ENCODE data around the gene SCRN2. TPM values are rescaled to one million over a fixed set of nuclear protein-coding genes. Genes with fewer than 3 reads are reported as not detected.

Gene SCRN2
- polyA plus RNA-seq, 6 donors from 2014 or later = 20.0 to 35.5 (median 23.5) TPM

DNA sequence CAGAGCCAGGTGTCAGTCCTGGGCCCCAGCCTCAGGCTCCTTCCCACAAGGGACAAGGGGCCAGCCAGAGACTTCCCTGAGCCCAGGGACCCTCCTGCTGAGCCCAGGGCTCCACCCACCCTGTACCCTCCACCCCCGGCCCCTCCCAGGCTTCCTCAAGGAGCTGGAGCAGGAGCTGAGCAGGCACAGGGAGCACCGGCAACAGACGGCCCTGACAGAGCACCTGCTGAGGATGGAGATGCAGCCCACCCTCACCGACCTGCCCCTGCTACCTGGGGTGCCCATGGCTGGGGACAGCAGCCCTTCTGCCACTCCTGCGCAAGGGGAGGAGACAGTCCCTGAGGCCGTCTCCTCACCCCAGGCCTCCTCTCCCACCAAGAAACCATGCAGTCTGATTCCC, 4.5 kb downstream of the SCRN2 start:
- Mint-ChIP-seq H3K9me3 (no peaks in the 10 kb centered on the region), H3K27ac (no peak overlapping the region), H3K27me3 (no peaks in the 10 kb centered on the region), H3K36me3 (no peaks in the 10 kb centered on the region), H3K4me1 (peaks cover 28 to 39% (median 28%) of the 10 kb centered on the region in 3 donors), H3K4me3 (no peak overlapping the region)
- ATAC-seq (ENCODE audit: low read depth in 2 of 2) = no peak
- no peak for DNase-seq

DNA sequence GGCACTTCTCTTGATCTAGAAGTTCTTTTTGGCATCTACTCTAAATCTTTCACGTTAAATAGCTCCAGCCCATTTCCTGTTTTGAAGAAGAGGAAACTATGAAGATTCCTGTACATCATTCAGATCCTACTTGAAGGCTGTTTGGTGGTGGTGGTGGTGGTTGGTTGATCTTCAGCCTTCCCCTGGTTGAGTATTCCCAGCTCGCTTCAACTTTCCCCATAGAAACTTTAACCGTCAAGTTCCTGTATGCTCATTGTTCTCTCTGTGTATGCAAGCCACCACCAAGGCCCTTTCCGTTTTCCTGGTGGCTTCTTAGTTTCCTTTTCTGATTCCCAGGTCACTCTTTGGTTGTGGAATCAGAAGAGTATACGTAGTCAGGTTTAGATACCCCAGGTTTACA, 6.3 kb downstream of the SCRN2 start:
- DNase-seq = no peak
- no peak for ATAC-seq (ENCODE audit: low read depth in 2 of 2)
- H3K27ac Mint-ChIP-seq = peak overlapping the region in 2 of 6 donors; percentile 53 to 84
- no peaks in the 10 kb centered on the region for H3K27me3 Mint-ChIP-seq
- H3K9me3 Mint-ChIP-seq = no peaks in the 10 kb centered on the region
- no peaks in the 10 kb centered on the region for H3K36me3 Mint-ChIP-seq
- peak overlapping the region in 2 of 8 donors; percentile 55 to 70 for H3K4me3 Mint-ChIP-seq
- peaks cover 19 to 36% (median 32%) of the 10 kb centered on the region in 3 donors for H3K4me1 Mint-ChIP-seq

DNA sequence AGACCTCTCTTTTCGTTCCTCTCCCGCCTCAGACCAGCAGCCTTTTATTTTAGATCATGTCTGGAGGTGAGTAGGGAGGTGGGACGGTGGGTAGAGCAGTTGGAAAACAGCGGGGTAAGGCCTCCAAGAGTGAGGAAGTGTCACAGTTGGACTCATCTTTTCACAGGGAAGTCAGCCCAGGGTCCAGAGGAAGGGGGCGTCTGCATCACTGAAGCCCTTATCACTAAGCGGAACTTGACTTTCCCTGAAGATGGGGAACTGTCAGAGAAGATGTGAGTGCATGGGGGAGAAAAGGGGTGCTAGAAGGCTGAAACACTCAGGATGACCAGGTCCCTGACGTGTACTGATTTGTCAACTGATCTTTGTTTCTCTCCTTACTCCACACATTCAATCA, 9.1 kb downstream of the SCRN2 start:
- Mint-ChIP-seq H3K27me3 (no peaks in the 10 kb centered on the region), H3K27ac (peak overlapping the region; percentile 70 to 97 (median 94)), H3K4me3 (peak overlapping the region; percentile 91 to 98 (median 95)), H3K36me3 (peaks cover 0 to 8% of the 10 kb centered on the region in 2 donors), H3K4me1 (peaks cover 17 to 39% (median 30%) of the 10 kb centered on the region in 3 donors), H3K9me3 (no peaks in the 10 kb centered on the region)
- DNase-seq = peak; percentile 8
- ATAC-seq (ENCODE audit: low read depth in 2 of 2) = peak; percentile 4 to 16

DNA sequence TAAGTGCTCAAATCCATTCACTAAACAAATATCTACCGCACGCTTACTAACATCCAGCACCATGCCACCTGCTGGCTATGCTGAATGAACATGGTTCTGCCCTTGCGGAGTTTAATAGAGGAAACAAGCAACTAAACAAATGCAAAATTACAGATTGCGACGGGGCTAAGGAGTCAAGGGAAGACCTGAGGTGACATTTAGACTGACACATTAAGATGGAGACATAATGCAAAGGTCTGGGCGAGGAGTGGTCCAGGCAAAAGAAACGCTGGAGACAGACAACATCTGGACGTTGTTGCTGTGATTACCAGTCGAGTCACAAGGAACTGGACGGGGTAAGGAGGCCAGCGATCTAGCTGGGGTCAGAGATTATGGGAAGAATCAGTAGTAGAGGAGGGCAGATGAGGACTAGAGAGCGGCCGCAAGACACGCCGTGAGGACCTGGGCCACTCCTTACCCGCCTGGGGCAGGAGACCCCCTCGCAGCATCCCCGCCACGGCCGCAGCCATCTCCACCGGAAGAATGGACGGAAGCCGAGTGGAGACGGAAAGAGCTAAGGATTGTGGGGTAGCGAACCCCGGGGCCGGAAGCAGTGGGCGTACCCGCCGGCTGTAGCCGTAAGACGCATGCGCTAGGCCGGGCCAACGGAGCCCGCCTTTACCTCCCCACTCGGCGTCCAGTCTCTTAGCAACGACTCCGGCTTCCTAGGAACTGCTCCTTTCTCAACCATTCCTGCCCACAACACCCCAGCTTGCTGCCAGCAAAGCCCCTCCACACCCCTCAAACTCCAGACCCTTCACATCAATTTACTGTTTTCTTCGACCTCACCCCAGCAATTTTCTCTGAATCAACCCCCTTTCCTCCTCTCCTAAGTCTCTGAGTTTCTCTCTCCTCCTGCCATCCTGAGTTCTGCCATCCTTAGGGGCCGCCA, 9.8 kb downstream of the SCRN2 start, which contains the start of the genes LRRC46 and MRPL10:
Gene LRRC46, plus strand, starts transcription at position 668 of the 931 bp plus-strand sequence. CDS start 320 bp downstream, outside the sequence.
Gene MRPL10, minus strand, starts transcription at position 539 of the 931 bp plus-strand sequence. Its CDS starts 30 bp downstream, at position 509.
- ATAC-seq (ENCODE audit: low read depth in 2 of 2) (peak; percentile 92 to 97), DNase-seq (peak; percentile 89)
- peak within 1 kb of the TSS; percentile 92 to 97 (median 94) for H3K27ac Mint-ChIP-seq
- H3K4me3 Mint-ChIP-seq = peak within 1 kb of the TSS; percentile 91 to 98 (median 95)
- peaks cover 0 to 8% of the 10 kb centered on the region in 2 donors for H3K36me3 Mint-ChIP-seq
- no peaks in the 10 kb centered on the region for H3K9me3 Mint-ChIP-seq
- no peaks in the 10 kb centered on the region for H3K27me3 Mint-ChIP-seq
- peaks cover 19 to 39% (median 30%) of the 10 kb centered on the region in 3 donors for H3K4me1 Mint-ChIP-seq

DNA sequence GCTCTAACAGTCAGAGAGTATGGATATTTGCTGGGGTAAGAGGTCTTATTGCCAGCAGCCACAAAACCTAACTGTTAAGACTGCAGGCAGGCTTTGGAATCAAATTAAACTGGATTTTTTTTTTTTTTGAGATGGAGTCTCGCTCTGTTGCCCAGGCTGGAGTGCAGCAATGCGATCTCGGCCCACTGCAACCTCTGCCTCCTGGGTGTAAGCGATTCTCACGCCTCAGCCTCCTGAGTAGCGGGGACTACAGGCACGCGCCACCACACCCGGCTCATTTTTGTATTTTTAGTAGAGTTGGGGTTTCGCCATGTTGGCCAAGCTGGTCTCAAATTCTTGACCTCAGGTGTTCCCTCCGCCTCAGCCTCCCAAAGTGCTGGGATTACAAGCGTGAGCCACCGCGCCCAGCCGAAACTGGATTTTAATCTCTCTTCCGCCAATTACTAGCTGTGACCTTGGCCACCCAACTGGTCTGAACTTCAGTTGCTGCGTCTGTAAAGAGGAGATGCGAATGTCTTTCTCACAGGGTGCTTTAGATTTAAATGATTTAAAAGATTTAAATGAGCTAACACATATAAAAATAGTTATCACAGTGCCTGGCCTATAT, 10.6 kb downstream of the SCRN2 start:
- peak overlapping the region in 3 of 6 donors; percentile 92 to 97 (median 97) for H3K27ac Mint-ChIP-seq
- H3K27me3 Mint-ChIP-seq = no peaks in the 10 kb centered on the region
- peaks cover 0 to 11% of the 10 kb centered on the region in 2 donors for H3K36me3 Mint-ChIP-seq
- no peaks in the 10 kb centered on the region for H3K9me3 Mint-ChIP-seq
- H3K4me1 Mint-ChIP-seq = peaks cover 21 to 34% (median 30%) of the 10 kb centered on the region in 3 donors
- no peak for ATAC-seq (ENCODE audit: low read depth in 2 of 2)
- peak overlapping the region; percentile 91 to 98 (median 95) for H3K4me3 Mint-ChIP-seq
- DNase-seq = no peak

DNA sequence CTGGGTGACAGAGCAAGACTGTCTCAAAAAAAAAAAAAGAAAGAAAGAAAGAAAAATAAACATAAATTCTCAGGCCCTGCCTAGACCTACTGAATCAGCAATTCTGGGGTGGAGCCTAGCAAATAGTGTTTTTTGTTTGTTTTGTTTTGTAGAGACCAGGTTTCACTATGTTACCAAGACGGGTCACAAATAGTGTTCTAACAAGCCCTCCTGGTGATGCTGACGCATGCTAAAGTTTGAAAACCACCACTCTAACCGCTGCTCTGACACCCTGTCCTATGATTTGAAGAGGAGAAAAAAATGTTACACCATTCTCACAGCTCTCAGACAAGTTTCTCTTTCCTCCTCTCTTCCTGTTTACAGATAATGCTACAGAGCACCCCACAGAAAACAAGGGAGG, 11.2 kb downstream of the SCRN2 start:
- Mint-ChIP-seq H3K27me3 (no peaks in the 10 kb centered on the region), H3K4me1 (peaks cover 21 to 33% (median 30%) of the 10 kb centered on the region in 3 donors), H3K9me3 (no peaks in the 10 kb centered on the region), H3K27ac (peak overlapping the region in 3 of 6 donors; percentile 42 to 72 (median 69)), H3K4me3 (peak overlapping the region in 6 of 8 donors; percentile 84 to 97 (median 95)), H3K36me3 (peaks cover 0 to 16% of the 10 kb centered on the region in 2 donors)
- ATAC-seq (ENCODE audit: low read depth in 2 of 2) (no peak), DNase-seq (no peak)

DNA sequence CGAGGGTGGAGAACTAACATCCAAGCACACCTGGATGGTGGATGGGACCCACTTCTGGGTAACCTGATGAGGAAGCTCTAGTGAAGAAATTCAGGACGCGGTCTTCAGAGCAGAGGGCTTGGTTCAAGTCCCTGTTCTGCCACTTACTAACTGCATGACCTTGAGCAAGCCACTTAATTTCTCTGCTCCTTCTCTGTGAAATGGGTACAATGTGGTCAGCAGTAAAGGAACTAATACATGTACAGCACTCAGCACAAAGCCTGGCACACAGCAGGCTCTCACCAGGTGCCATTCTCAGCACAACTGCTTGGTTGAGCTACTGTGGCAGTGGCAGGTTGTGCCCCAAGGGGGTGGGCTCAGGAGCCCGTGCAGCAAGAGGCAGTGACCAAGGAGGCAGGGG, 17.6 kb downstream of the SCRN2 start:
- Mint-ChIP-seq H3K4me3 (peak overlapping the region in 4 of 8 donors; percentile 29 to 74 (median 50)), H3K9me3 (no peaks in the 10 kb centered on the region), H3K27ac (peak overlapping the region in 1 of 6 donors; percentile 76), H3K27me3 (no peaks in the 10 kb centered on the region), H3K4me1 (peaks cover 23 to 33% (median 28%) of the 10 kb centered on the region in 3 donors), H3K36me3 (peaks cover 0 to 21% of the 10 kb centered on the region in 2 donors)
- no peak for DNase-seq
- ATAC-seq (ENCODE audit: low read depth in 2 of 2) = no peak

DNA sequence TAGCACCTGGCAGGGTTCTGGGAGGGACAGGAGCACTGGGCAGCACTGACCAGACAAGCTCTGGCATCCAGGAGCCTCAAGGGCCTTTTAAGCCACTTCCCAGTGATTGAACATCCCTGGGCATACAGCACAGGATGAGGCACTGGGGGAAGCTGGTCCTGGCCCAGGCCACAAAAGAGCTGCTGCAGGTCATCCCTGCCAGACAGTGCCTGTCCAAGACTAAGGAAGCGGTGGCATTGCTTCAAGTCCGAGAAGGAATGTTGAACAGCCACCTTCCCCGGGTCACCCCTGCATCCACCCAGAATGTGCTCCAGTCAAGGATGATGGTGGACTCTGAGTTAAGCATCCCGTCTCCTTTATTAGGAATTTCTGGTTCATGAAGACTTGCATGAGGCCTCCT, 18.3 kb downstream of the SCRN2 start:
- Mint-ChIP-seq H3K4me1 (peaks cover 23 to 33% (median 28%) of the 10 kb centered on the region in 3 donors), H3K4me3 (peak overlapping the region in 3 of 8 donors; percentile 39 to 97 (median 91)), H3K36me3 (peaks cover 2 to 19% of the 10 kb centered on the region in 2 donors), H3K27ac (peak overlapping the region in 1 of 6 donors; percentile 6), H3K9me3 (no peaks in the 10 kb centered on the region), H3K27me3 (no peaks in the 10 kb centered on the region)
- no peak for DNase-seq
- ATAC-seq (ENCODE audit: low read depth in 2 of 2) = no peak

DNA sequence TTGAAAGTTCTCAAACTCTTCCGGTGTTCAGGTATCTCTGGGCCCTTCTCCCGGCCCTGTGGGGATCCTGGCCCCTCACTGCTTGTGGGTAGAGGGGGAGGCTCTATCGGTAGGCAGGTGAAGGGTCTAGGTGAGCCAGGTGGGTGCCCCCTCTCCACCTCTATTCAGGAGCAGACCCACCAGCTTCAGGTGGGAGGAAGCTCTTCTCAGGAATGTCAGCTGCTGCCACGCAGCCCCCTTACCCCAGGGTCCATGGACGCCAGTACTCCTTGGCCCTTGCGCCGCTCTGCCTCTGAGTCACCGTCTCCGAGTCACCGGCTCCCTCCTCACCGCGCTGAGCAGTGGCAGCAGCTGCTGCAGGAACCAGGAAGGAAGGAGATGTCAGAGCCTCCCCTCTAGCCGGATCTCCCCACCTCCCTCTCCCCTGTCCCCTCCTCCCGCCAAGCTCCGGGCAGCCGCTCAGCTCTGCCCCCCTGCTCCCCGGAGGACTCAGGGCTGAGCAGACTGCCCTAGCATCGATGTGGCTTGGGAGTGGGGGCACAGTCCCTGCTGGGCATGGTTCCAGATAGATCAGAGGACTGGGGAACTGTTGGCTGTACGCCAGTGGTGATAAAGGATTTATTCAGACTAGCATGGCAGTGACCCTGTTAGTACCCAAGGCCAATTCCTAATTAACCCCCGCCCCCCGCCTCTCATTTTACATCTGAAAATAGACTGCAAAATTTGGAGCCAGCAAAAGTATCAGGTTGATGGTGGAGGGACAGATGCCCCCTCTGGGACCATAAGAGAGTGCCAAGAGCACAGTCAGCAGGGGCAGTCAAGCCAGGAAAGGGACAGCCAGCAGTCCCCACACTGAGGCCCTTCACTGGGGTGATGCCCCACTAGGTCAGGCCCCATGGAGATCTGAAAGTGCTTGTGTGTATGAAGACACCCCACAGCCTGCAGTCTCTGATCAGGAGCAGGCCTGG, 19.4 kb downstream of the SCRN2 start, which contains the start of gene OSBPL7:
Gene OSBPL7, minus strand, starts transcription at position 371 of the 968 bp plus-strand sequence. CDS start 1,516 bp downstream, outside the sequence.
- peaks cover 23 to 33% (median 28%) of the 10 kb centered on the region in 3 donors for H3K4me1 Mint-ChIP-seq
- no peaks in the 10 kb centered on the region for H3K27me3 Mint-ChIP-seq
- H3K4me3 Mint-ChIP-seq = peak within 1 kb of the TSS; percentile 91 to 99 (median 98)
- ATAC-seq (ENCODE audit: low read depth in 2 of 2) (peak; percentile 96 to 97), DNase-seq (peak; percentile 66)
- H3K36me3 Mint-ChIP-seq = peaks cover 5 to 27% of the 10 kb centered on the region in 2 donors
- peak within 1 kb of the TSS; percentile 83 to 92 (median 87) for H3K27ac Mint-ChIP-seq
- H3K9me3 Mint-ChIP-seq = no peaks in the 10 kb centered on the region

DNA sequence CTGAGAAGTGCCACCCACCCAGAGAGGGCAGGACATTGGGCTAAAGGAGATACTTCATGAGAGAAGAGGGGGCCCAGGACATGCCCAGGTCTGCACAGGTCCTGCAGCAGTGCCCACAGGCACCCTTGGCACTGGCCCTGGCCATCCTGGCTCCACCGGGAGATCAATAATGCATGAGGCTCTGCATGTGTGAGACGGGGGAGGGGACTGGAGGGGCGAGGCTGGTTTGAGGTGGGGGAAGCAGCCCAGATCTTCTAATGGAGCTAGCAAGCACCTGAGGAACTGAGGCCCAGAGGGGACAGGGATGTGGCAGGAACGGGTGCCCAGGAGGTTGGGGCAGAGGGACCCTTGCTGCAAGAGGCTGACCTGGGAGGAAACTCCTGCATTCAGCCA, 20.0 kb downstream of the SCRN2 start:
- H3K4me1 Mint-ChIP-seq = peaks cover 23 to 33% (median 23%) of the 10 kb centered on the region in 3 donors
- H3K9me3 Mint-ChIP-seq = no peaks in the 10 kb centered on the region
- H3K36me3 Mint-ChIP-seq = peaks cover 5 to 31% of the 10 kb centered on the region in 2 donors
- DNase-seq (no peak), ATAC-seq (ENCODE audit: low read depth in 2 of 2) (no peak)
- no peaks in the 10 kb centered on the region for H3K27me3 Mint-ChIP-seq
- H3K27ac Mint-ChIP-seq = peak overlapping the region in 5 of 6 donors; percentile 63 to 92 (median 88)
- peak overlapping the region; percentile 91 to 99 (median 98) for H3K4me3 Mint-ChIP-seq

DNA sequence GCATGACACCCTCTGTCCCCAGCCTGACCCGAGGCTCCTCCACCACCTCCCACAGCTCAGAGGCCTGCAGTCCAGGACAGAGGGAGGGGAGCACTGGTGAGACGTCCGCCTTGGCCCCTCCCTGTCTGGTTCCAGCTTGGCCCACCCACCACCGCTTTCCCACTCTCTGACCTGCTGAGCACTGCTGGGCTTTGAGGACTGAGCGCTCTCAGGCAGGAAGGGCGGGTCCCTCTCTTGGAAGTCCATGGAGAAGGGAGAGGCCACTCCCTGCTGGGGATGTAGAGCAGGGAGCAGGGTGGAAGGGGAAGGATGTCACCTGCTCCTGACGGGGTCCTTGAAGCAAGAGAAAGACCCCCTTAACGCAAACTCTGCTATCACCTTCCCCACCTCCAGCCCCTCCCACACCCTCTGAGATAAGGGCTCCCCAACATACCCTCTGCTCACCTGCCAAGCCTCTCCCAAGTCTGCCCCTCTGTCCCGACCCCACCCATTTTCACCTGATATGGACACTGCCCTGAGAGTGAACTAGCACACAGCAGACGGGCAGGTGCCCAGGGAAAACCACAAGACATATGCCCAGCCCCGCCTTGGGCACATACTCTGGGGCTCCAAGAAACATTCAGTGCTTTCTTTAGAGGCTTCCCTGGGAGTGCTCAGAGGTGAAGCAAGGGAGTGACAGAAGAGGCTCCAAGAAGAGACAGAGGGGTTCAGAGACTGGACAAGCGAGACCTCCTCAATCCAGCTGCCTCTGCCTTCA, 20.9 kb downstream of the SCRN2 start:
- ATAC-seq (ENCODE audit: low read depth in 2 of 2) = no peak
- peaks cover 23 to 33% (median 23%) of the 10 kb centered on the region in 3 donors for H3K4me1 Mint-ChIP-seq
- H3K4me3 Mint-ChIP-seq = peak overlapping the region; percentile 91 to 99 (median 98)
- DNase-seq = no peak
- peak overlapping the region in 3 of 6 donors; percentile 69 to 83 (median 76) for H3K27ac Mint-ChIP-seq
- H3K36me3 Mint-ChIP-seq = peaks cover 5 to 29% of the 10 kb centered on the region in 2 donors
- no peaks in the 10 kb centered on the region for H3K9me3 Mint-ChIP-seq
- H3K27me3 Mint-ChIP-seq = no peaks in the 10 kb centered on the region
